GM23248 (cell line): Measurements from ENCODE around the gene PLIN1. TPM values are rescaled to one million over a fixed set of nuclear protein-coding genes. Genes with fewer than 3 reads are reported as not detected.
A peak's percentile ranks its signal among the peaks of the same experiment; 100 is the strongest.

ENCODE experiments used
- DNase-seq: peaks from one replicate; pipeline ENCODE4 v3.0.0-alpha.2; 2015
- H2AFZ ChIP-seq: fragments of 200-600 bp; sonication (generic); 2 replicates; pipeline ENCODE4 v1.6.1; 2016; ENCODE audit warnings: antibody characterized with exemption
- H3F3A ChIP-seq: fragments of 200-600 bp; sonication (generic); 2 replicates; pipeline ENCODE4 v1.6.1; 2016; ENCODE audit warnings: mild to moderate bottlenecking, antibody characterized with exemption, mixed run types; ENCODE audit not compliant: insufficient read depth
- H3K27ac ChIP-seq: fragments of 200-600 bp; sonication (generic); 2 replicates; pipeline ENCODE4 v1.5.1; 2016; ENCODE audit warnings: mild to moderate bottlenecking
- H3K27me3 ChIP-seq: fragments of 200-600 bp; sonication (generic); replicated peaks from 2 replicates; pipeline ENCODE4 v1.6.1; 2016; ENCODE audit warnings: mild to moderate bottlenecking; ENCODE audit not compliant: insufficient read depth
- H3K36me3 ChIP-seq: fragments of 200-600 bp; sonication (generic); 2 replicates; pipeline ENCODE4 v1.6.1; 2016; ENCODE audit warnings: low read depth, mild to moderate bottlenecking
- H3K4me1 ChIP-seq: fragments of 200-600 bp; sonication (generic); 2 replicates; pipeline ENCODE4 v1.6.1; 2016; ENCODE audit warnings: mild to moderate bottlenecking; ENCODE audit not compliant: insufficient read depth
- H3K4me2 ChIP-seq: fragments of 200-600 bp; sonication (generic); one replicate; pipeline ENCODE4 v1.6.1; 2016; ENCODE audit warnings: mild to moderate bottlenecking; ENCODE audit not compliant: unreplicated experiment
- H3K4me3 ChIP-seq: fragments of 200-600 bp; sonication (generic); 2 replicates; pipeline ENCODE4 v1.5.1; 2016; ENCODE audit warnings: mild to moderate bottlenecking
- H3K79me2 ChIP-seq: fragments of 200-600 bp; sonication (generic); 2 replicates; pipeline ENCODE4 v1.6.1; 2016; ENCODE audit warnings: mild to moderate bottlenecking; ENCODE audit not compliant: insufficient read depth
- H3K9ac ChIP-seq: fragments of 200-600 bp; sonication (generic); 2 replicates; pipeline ENCODE4 v1.6.1; 2016; ENCODE audit warnings: mild to moderate bottlenecking
- H3K9me2 ChIP-seq: fragments of 200-600 bp; sonication (generic); 2 replicates; pipeline ENCODE4 v1.6.1; 2016; ENCODE audit warnings: mixed run types, mild to moderate bottlenecking, moderate library complexity; ENCODE audit not compliant: insufficient read depth
- H3K9me3 ChIP-seq: fragments of 200-600 bp; sonication (generic); one replicate; pipeline ENCODE4 v1.6.1; 2017; ENCODE audit warnings: low read depth
- H4K20me1 ChIP-seq: fragments of 200-600 bp; sonication (generic); 2 replicates; pipeline ENCODE4 v1.6.0; 2016; ENCODE audit not compliant: insufficient read depth
- EZH2 ChIP-seq: fragments of 200-600 bp; sonication (generic); IDR thresholded peaks from 2 replicates; pipeline ENCODE4 v1.6.1; 2018; ENCODE audit warnings: antibody characterized with exemption, mild to moderate bottlenecking; ENCODE audit not compliant: insufficient read depth, poor library complexity, severe bottlenecking
- EZH2phosphoT487 ChIP-seq: fragments of 200-600 bp; sonication (generic); IDR thresholded peaks from 2 replicates; pipeline ENCODE4 v1.6.1; 2018; ENCODE audit warnings: antibody characterized with exemption, moderate library complexity, mild to moderate bottlenecking, low read depth; ENCODE audit not compliant: insufficient read depth
- WGBS, 2 experiments: methylation state at CpG; one replicate each; pipeline ENCODE4 v1.1.6; 2015 to 2017; ENCODE audit warnings: low lambda C conversion rate in 2 of 2, low coverage in 1 of 2; ENCODE audit errors: missing lambda C conversion rate in 2 of 2; 5-methylcytosine and 5-hydroxymethylcytosine counted together
- in situ Hi-C: fragments of 300-500 bp; cut with MboI; formaldehyde crosslinking; loops from 2 replicates; pipeline ENCODE4 v1.15.0; 2020
- polyA plus RNA-seq: library from polyadenylated mRNA; unstranded; fragments of >200 nt; fragmentation: Nextera tagmentation; extraction: Ambion mirVana; gene quantifications from 2 replicates; pipeline ENCODE4 v1.2.1, GENCODE V29; 2016
- total RNA-seq: library from RNA; depleted of rRNA; stranded (reverse); fragments of >200 nt; shearing (Covaris generic); gene quantifications from 2 replicates; pipeline ENCODE4 v1.2.3, GENCODE V29; 2014

PLIN1 gene
- total and polyA plus RNA-seq, 2 experiments from 2014 or later, result not detected

DNA sequence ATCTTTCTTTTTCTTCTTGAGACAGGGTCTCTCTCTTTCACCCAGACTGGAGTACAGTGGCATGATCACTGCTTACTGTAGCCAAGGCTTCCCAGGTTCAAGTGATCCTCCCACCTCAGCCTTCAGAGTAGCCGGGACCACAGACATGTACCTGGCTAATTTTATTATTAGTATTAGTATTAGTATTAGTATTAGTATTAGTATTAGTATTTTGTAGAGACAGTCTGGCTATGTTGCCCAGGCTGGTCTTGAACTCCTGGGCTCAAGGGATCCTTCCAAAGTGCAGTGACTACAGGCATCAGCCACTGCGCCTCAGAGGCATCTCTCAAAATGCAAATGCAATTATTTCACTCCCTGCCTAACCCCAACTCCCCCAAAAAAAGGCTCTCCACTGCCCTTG, 25.6 kb downstream of the PLIN1 start:
- Histone ChIP-seq H3K9me3 (no peaks in the 10 kb centered on the region), H3K9me2 (no peaks in the 10 kb centered on the region), H2AFZ (no peak overlapping the region), H3K27ac (peak overlapping the region; percentile 82), H3K9ac (peak overlapping the region; percentile 84), H4K20me1 (no peaks in the 10 kb centered on the region), H3K27me3 (no peaks in the 10 kb centered on the region), H3K36me3 (no peaks in the 10 kb centered on the region), H3K79me2 (peaks cover 45% of the 10 kb centered on the region), H3K4me2 (peak overlapping the region; percentile 42), H3K4me1 (peaks cover 18% of the 10 kb centered on the region), H3F3A (peaks cover 20% of the 10 kb centered on the region), H3K4me3 (peak overlapping the region; percentile 92)
- in situ Hi-C loops, result no loop called here
- WGBS, 2 experiments, result 93 to 96% methylated on average over 2 of the region's 2 CpGs
- no peak for DNase-seq
- TF ChIP-seq EZH2phosphoT487 (no peak), EZH2 (no peak)

DNA sequence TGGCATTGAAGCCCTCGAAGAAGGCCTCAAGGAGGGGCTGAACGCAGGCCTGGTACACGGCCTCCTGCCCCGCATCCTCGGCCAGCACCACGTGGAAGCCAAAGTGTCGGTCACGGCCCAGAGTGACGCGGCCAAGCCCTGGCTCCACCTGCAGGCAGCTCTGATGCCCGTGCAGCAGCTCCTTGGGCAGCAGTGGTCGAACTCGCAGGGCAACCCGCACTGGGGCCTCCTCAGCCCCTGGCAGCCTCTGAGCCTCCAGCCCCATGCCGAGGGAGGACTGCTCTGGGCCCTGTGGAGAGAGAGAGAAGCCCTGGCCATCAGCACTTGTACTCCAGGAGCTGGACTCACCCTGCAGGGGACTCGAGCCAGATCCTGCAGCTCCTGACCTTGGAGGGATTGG, 26.5 kb downstream of the PLIN1 start:
- Histone ChIP-seq H3F3A (peaks cover 20% of the 10 kb centered on the region), H3K9ac (no peak overlapping the region), H3K27ac (no peak overlapping the region), H4K20me1 (no peaks in the 10 kb centered on the region), H3K36me3 (no peaks in the 10 kb centered on the region), H3K4me3 (no peak overlapping the region), H3K79me2 (peaks cover 45% of the 10 kb centered on the region), H3K9me3 (no peaks in the 10 kb centered on the region), H3K4me1 (peaks cover 18% of the 10 kb centered on the region), H2AFZ (no peak overlapping the region), H3K27me3 (no peaks in the 10 kb centered on the region), H3K4me2 (no peak overlapping the region), H3K9me2 (no peaks in the 10 kb centered on the region)
- in situ Hi-C loops, result no loop called here
- 81% methylated on average over 16 of the region's 16 CpGs for WGBS, 2 experiments
- TF ChIP-seq EZH2 (no peak), EZH2phosphoT487 (no peak)
- DNase-seq, result no peak

DNA sequence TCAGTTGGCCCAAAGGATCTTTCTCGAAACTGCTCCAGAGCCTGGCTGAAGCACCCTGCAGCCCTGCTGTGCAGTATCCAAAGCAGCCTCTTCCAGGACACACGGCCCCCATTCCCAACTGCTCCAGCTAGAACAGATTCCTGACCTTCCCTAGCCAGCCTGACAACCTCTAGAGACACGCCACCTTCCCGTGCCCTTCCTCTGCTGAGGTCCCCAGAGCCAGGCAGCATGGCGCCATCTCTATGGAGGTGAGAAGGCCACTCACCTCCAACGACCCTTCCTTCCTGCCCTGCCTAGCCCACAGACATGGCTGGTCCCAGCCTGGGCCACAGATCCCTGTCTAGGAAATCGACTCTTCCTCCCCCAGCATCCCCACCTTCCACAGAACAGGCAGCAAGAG, 27.0 kb downstream of the PLIN1 start:
- Histone ChIP-seq H3K4me1 (peaks cover 18% of the 10 kb centered on the region), H3K9me3 (no peaks in the 10 kb centered on the region), H4K20me1 (no peaks in the 10 kb centered on the region), H3K9me2 (no peaks in the 10 kb centered on the region), H3K36me3 (no peaks in the 10 kb centered on the region), H3K9ac (no peak overlapping the region), H2AFZ (no peak overlapping the region), H3K4me2 (no peak overlapping the region), H3K27me3 (no peaks in the 10 kb centered on the region), H3K79me2 (peaks cover 45% of the 10 kb centered on the region), H3K4me3 (no peak overlapping the region), H3F3A (peaks cover 20% of the 10 kb centered on the region), H3K27ac (no peak overlapping the region)
- no peak for TF ChIP-seq EZH2
- TF ChIP-seq EZH2phosphoT487, result no peak
- in situ Hi-C loops, result no loop called here
- no peak for DNase-seq
- WGBS, 2 experiments, result 86 to 87% methylated on average over 7 of the region's 7 CpGs

DNA sequence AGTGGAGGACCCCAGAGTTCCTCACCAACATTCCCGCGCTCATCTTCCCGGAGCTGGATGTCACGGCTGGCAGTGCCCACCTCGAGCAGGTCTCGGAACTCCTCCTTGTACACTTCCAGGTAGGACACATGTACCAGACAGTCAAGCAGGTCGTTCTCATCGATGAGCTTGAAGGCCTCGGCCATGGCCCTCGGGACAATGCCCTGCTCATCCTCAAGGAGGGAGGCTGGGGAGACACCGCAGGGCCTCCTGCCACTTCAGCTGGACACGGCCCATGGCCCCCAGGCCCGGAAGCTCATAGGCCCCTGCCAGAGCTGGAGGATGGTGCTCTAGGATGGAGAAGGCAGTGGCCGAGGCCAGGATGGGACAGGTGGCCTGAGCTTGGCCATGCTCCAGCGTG, 29.5 kb downstream of the PLIN1 start:
- Histone ChIP-seq H3K27me3 (no peaks in the 10 kb centered on the region), H3K4me2 (no peak overlapping the region), H3F3A (peaks cover 4% of the 10 kb centered on the region; the same call in 1 of the 2 replicates), H4K20me1 (no peaks in the 10 kb centered on the region), H2AFZ (no peak overlapping the region), H3K36me3 (peaks cover 4% of the 10 kb centered on the region; the same call in 1 of the 2 replicates), H3K4me3 (no peak overlapping the region), H3K9me3 (no peaks in the 10 kb centered on the region), H3K4me1 (peaks cover 3% of the 10 kb centered on the region; the same call in 1 of the 2 replicates), H3K9ac (no peak overlapping the region), H3K27ac (no peak overlapping the region), H3K79me2 (peaks cover 45% of the 10 kb centered on the region), H3K9me2 (no peaks in the 10 kb centered on the region)
- DNase-seq, result no peak
- in situ Hi-C loops, result no loop called here
- TF ChIP-seq EZH2 (no peak), EZH2phosphoT487 (no peak)
- 89 to 94% methylated on average over 15 of the region's 15 CpGs for WGBS, 2 experiments
